Thyroid gland (tissue), 4 donors: Measurements from ENCODE around the gene OGN. TPM values are rescaled to one million over a fixed set of nuclear protein-coding genes. Genes with fewer than 3 reads are reported as not detected.

ENCODE experiments used
- DNase-seq, 2 donors: peaks; one replicate each; pipeline ENCODE4 v3.0.0-alpha.2; 2019
- H3K27ac ChIP-seq, 3 donors: fragments of 200-600 bp; sonication (generic); 1 replicate in 2 of 3; 2 replicates in 1 of 3; pipeline ENCODE4 v1.5.1; 2016 to 2019; ENCODE audit warnings: mild to moderate bottlenecking in 1 of 3, moderate library complexity in 1 of 3
- H3K27me3 ChIP-seq: fragments of 200-600 bp; sonication (generic); one replicate; pipeline ENCODE4 v1.5.1; 2019
- H3K36me3 ChIP-seq, 2 donors: fragments of 200-600 bp; sonication (generic); one replicate each; pipeline ENCODE4 v1.5.1; 2016 to 2019
- H3K4me1 ChIP-seq, 2 donors: fragments of 200-600 bp; sonication (generic); one replicate each; pipeline ENCODE4 v1.5.1; 2017 to 2019
- H3K4me3 ChIP-seq, 3 donors: fragments of 200-600 bp; sonication (generic); replicated peaks in 1 of 3; 1 replicate in 2 of 3; 2 replicates in 1 of 3; pipeline ENCODE4 v1.5.1; 2016; ENCODE audit warnings: mild to moderate bottlenecking in 1 of 3
- H3K9me3 ChIP-seq: fragments of 200-600 bp; sonication (generic); one replicate; pipeline ENCODE4 v1.5.1; 2017
- CTCF ChIP-seq, 6 experiments: fragments of 200-600 bp in 3 of 6; fragments of 450-650 bp in 3 of 6; sonication (generic) in 3 of 6; IDR thresholded peaks; one replicate each; pipeline ENCODE4 v1.5.1; 2016 to 2019; ENCODE audit warnings: antibody characterized with exemption in 6 of 6, mild to moderate bottlenecking in 2 of 6, inconsistent platforms in 1 of 6, moderate library complexity in 1 of 6
- POLR2A ChIP-seq, 2 donors: fragments of 450-650 bp; IDR thresholded peaks; one replicate each; pipeline ENCODE4 v1.6.1; 2017; ENCODE audit warnings: antibody characterized with exemption in 2 of 2, mild to moderate bottlenecking in 2 of 2, moderate library complexity in 1 of 2
- WGBS, 2 donors: methylation state at CpG; one replicate each; pipeline ENCODE4 v1.1.5; 2017; 5-methylcytosine and 5-hydroxymethylcytosine counted together
- intact Hi-C: fragments of 100-400 bp; cut with DNase I; formaldehyde crosslinking; loops from one replicate; pipeline ENCODE4 v1.15.1; 2023
- total RNA-seq, 4 donors: library from RNA; depleted of rRNA; stranded (reverse); fragments of >200 nt; gene quantifications; one replicate each; pipeline ENCODE4 v1.2.3, GENCODE V29; 2016

The OGN gene
- total RNA-seq, 4 donors from 2014 or later, result 4.5 to 20.8 (median 16.1) TPM

- Histone ChIP-seq H3K27me3 (no peaks in the 10 kb centered on the region), H3K4me1 (no peaks in the 10 kb centered on the region), H3K27ac (peak overlapping the region in 2 of 3 donors; percentile 18 to 26), H3K9me3 (peaks cover 4% of the 10 kb centered on the region), H3K36me3 (no peaks in the 10 kb centered on the region), H3K4me3 (no peak overlapping the region)
- WGBS, 2 donors, result 79 to 82% methylated on average over 3 of the region's 3 CpGs
- intact Hi-C loops, result no loop called here
- no peak for DNase-seq
- TF ChIP-seq CTCF (IDR thresholded peaks at IDR 0.05) (no peak), POLR2A (IDR thresholded peaks at IDR 0.05) (no peak)
These were observed 19.4 kb downstream of the OGN start for GRCh38 chr9:92385001-92385400.

DNA sequence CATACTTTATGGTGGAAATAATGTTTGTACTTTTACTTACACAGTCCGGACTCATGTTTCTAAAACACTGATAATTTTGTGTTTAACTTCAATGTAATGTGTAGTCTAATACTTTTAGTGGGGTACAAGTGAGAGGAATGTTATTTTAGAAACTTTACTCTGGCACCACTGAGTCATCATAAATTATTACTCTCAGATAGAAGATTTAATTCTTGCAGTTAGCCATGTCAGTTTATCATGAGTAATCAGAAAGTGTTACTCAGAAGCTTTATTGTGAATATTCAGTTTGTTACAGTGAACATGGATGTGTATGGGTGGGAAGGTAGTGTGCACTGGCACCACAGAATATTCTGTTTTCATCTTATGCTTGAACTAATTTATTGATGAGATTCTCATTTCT, 20.0 kb downstream of the OGN start:
- H3K36me3 ChIP-seq, result no peaks in the 10 kb centered on the region
- no peak overlapping the region for H3K4me3 ChIP-seq
- no peaks in the 10 kb centered on the region for H3K4me1 ChIP-seq
- no peak for DNase-seq
- 83 to 85% methylated on average over 1 of the region's 1 CpG for WGBS, 2 donors
- no peaks in the 10 kb centered on the region for H3K27me3 ChIP-seq
- no peak overlapping the region for H3K27ac ChIP-seq
- TF ChIP-seq POLR2A (IDR thresholded peaks at IDR 0.05), result no peak
- intact Hi-C loops, result no loop called here
- peaks cover 4% of the 10 kb centered on the region for H3K9me3 ChIP-seq

DNA sequence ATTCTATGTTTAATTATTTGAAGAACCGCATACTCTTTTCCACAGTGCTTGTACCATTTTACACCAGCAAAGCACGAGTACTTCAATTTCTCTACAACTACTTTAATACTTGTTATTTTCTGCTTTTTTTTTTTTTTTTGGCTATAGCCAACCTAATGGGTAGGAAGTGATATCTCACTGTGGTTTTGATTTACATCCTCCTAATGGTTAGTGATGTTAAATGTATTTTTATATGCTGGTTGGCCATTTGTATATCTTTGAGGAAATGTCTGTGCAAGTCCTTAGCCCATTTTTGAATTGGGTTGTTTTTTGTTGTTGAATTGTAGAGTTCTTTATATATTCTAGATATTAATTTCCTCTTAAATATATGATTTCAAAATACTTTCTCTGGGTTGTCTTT, 22.6 kb downstream of the OGN start:
- Histone ChIP-seq H3K4me1 (no peaks in the 10 kb centered on the region), H3K36me3 (no peaks in the 10 kb centered on the region), H3K27ac (no peak overlapping the region), H3K27me3 (no peaks in the 10 kb centered on the region), H3K9me3 (peaks cover 4% of the 10 kb centered on the region), H3K4me3 (no peak overlapping the region)
- TF ChIP-seq CTCF (IDR thresholded peaks at IDR 0.05), result no peak
- TF ChIP-seq POLR2A (IDR thresholded peaks at IDR 0.05), result no peak
- 93 to 94% methylated on average over 2 of the region's 2 CpGs for WGBS, 2 donors
- intact Hi-C loops, result no loop called here
- DNase-seq, result no peak

DNA sequence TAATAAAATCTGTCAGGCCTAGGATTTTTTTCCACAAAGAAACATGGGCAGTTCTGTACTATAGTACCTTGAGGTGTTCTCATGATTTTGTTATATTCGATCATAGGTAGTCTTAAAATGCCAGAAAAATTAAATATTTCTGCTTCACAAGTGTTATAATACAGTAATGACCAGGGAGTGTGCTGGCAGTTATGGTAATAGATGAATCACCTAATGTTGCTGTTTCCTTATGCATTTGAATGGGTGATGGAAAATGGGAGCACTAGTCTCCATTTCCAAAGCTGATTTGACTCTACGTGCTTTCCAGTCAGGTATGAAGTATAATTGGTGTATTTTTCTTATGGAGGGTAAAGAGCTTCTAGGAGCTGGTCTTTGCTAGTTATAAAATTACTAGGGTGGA, 23.8 kb downstream of the OGN start:
- no peak for TF ChIP-seq POLR2A (IDR thresholded peaks at IDR 0.05)
- no peak for TF ChIP-seq CTCF (IDR thresholded peaks at IDR 0.05)
- Histone ChIP-seq H3K27me3 (no peaks in the 10 kb centered on the region), H3K9me3 (peaks cover 4% of the 10 kb centered on the region), H3K36me3 (no peaks in the 10 kb centered on the region), H3K27ac (no peak overlapping the region), H3K4me1 (no peaks in the 10 kb centered on the region), H3K4me3 (no peak overlapping the region)
- intact Hi-C loops, result no loop called here
- WGBS, 2 donors, result 93 to 98% methylated on average over 2 of the region's 2 CpGs
- DNase-seq, result no peak

DNA sequence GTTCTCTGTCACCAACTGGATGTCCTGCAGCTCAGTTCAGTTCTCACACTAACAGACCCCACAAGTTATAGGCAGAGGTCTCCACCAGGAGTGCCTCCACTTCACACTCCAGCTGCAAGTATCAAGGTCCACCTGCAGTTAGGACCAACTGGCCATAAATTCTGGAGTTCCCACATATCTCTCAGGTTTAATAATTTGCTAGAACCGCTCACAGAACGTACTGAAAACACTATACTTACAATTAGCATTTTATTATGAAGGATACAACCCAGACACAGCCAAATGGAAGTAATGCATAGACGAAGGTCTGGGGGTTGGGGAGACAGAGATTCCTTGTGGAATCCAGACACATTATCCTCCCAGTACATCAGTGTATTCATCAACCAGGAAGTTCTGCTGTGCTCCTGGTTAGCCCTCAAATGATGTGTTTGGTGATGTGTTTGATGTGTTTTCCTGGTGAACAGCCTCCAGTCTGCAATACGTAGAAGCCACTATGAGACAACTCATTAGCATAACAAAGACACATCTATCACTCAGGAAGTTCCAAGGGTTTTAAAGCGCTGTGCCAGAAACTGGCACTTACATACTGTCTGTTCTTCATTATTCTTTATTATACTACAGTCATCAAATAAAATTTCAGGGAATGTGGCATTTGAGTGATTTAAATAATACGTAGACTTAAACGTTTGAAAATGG, 25.4 kb downstream of the OGN start:
- intact Hi-C loops, result no loop called here
- TF ChIP-seq CTCF (IDR thresholded peaks at IDR 0.05) (no peak), POLR2A (IDR thresholded peaks at IDR 0.05) (no peak)
- H3K36me3 ChIP-seq, result no peaks in the 10 kb centered on the region
- no peak for DNase-seq
- 85 to 86% methylated on average over 7 of the region's 7 CpGs for WGBS, 2 donors
- H3K9me3 ChIP-seq, result no peaks in the 10 kb centered on the region
- H3K27me3 ChIP-seq, result no peaks in the 10 kb centered on the region
- no peak overlapping the region for H3K4me3 ChIP-seq
- no peak overlapping the region for H3K27ac ChIP-seq
- H3K4me1 ChIP-seq, result no peaks in the 10 kb centered on the region
